HG02798 (cell line): ENCODE measurements around the gene CD8B2.
"Not testable (repeated sequence)": the region's sequence is repeated elsewhere in the genome, so short reads cannot be mapped to it uniquely, and the experiment has no call there.

Source experiments
- ATAC-seq: cut with Tn5 transposase; IDR thresholded peaks from one replicate; pipeline ENCODE4 v1.9.1; 2021; ENCODE audit warnings: mild to moderate bottlenecking; ENCODE audit not compliant: unreplicated experiment, poor library complexity

Gene CD8B2

GRCh38 chr2:106547164-106547903, 60.2 kb downstream of the CD8B2 start:
- no peak for ATAC-seq

DNA sequence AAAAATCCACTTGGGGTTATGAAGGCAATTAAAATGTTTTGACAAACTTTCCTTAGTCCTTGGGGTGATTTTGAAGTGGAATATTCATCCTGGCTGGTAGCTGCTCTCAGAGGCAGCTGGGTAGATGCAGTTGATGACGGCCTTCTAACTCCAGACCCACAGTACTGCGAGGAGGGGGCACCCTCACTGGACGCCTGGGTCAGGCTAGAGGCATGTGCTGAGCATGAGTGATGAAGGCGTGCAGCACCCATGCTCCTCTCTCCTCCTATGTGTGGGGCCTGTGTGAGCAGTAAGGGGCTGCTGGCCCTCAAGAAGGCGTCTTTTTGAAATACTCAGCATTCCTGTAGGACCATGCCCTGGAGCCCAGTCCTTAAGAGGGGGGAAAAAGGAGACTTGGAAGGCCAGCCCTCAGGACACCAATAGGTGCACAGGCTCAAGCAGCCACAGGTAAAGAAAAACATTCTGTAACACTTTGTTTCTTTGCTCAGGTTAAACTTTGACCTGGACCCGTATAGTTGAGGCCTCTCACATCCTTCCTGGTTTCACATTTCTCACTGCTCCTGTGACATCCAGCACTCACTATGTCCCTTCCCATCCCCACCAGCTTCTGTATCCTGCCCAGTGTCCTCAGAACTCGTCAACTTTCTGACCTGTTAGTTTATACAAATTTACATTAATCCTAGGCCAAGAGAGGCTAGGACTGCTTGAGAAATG, 64.4 kb downstream of the CD8B2 start:
- ATAC-seq = no peak

- no peak for ATAC-seq
Observed at GRCh38 chr2:106552921-106553320, 65.8 kb downstream of the CD8B2 start.

DNA sequence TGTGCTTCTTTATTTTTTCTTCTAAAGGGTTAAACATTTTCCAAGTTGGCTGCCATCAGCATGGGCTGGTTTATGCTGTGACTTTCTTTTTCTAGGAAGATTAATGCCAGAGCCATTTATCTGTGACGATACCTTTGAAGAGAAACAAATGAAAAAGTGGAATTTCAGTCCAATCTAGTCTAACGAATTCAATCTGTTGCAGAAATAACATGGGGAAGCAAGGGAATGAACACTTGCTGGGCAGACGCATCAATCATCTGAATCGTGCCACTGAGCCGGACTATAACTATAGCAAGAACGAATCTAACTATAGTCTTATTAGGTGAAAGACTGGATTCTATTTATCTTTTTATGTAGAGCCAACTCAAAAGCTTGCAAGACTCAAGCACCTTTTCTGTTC, 66.2 kb downstream of the CD8B2 start:
- ATAC-seq = no peak

DNA sequence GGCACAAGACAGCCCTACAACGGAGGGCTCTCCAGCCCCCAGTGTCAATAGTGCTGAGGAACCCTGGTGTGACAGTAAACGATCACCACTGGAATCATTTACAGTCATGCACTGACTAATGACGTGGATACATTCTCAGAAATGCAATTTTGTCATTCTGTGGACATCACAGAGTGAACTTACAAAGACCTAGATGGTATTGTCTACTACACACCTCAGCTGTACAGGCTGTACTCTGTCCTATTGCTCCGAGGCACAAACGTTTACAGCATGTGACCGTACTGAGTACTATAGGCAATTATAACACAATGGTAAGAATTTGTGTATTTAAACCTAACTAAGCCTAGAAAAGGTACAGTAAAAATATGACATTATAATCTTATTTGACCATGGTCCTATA, 67.2 kb downstream of the CD8B2 start:
- ATAC-seq = no peak

- ATAC-seq = no peak
Observed at GRCh38 chr2:106555053-106555452, 67.9 kb downstream of the CD8B2 start.

GRCh38 chr2:106559786-106560185, 72.6 kb downstream of the CD8B2 start:
- ATAC-seq = not testable (repeated sequence)

GRCh38 chr2:106560773-106561172, 73.6 kb downstream of the CD8B2 start:
- ATAC-seq = no peak

DNA sequence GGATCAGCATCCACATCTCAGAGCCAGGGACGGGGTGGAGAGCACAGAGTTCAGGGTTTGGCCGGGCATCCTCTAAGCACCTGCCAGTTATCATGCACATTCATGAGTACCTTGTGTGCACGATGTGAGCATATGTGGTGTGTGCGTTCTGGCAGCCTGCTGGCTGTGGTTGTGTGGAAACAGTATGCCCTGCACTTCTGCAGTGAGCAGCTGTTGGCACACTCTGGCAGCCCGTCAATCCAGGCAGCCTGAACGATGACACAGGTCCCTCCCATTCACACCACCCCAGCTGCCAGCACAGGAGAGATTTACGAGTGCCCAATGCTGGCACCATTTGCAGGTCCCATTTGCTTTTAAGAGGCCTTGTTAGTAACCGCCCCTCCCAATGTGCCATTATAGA, 74.2 kb downstream of the CD8B2 start:
- ATAC-seq = no peak

DNA sequence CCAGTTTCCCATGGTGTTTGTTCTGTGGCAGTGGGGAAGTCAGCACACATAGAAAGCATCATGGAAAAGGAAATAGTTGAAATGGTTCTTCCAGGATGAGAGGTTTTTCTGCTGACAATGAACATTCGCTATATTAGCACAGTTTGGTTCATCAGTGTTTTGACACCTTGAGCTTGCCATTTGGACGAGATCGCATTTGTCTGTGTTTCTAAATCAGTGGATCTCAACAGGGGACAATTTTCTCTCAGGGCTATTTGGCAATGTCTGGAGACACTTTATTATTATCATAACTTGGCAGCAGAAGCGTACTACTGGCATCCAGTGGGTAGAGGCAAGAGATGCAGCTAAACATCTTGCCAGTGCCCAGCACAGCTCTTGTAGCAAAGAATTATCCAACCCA, 74.6 kb downstream of the CD8B2 start:
- ATAC-seq = no peak

DNA sequence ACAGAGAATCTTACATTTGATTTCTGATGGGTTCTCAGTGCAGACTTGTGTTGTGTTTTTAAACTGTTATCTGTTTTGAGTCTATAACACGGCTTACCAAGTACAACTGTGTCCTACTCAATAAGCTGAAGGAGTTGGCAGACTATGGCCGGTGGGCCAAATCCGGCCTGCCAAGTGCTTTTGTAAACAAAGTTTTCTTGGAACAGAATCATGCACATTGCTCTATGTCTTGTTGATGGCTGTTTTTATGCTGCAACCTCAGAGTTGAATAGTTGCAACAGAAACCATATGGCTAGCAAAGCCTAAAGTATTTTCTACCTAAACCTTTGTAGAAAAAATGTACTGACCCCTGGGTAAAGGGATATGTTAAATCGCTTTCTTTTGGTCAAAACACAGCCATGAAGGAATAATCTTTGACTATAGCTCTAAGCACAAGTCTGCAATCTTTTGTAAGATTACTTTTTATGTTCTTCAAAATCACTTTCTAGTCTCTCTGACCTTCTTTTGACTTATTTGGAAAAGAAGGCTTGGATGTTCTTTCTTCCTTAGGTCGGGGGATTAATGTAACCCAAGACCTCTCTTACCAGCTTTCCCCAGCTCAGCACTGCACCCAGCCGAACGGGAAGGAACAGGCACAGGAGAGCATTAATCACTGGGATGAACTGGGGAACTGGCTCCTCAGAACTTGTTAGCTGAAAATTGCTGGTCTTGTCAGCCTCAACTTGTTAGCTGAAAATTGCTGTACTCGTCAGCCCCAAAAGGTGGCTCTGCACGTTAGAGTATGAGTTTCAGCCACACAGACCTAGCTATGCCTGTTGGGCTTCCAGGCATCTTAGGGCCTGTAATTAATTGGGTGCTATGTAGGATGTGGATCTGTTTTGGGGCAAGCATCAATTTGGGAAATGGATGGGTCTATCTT, 75.4 kb downstream of the CD8B2 start:
- ATAC-seq = no peak

GRCh38 chr2:106563195-106563594, 76.0 kb downstream of the CD8B2 start:
- ATAC-seq = no peak

DNA sequence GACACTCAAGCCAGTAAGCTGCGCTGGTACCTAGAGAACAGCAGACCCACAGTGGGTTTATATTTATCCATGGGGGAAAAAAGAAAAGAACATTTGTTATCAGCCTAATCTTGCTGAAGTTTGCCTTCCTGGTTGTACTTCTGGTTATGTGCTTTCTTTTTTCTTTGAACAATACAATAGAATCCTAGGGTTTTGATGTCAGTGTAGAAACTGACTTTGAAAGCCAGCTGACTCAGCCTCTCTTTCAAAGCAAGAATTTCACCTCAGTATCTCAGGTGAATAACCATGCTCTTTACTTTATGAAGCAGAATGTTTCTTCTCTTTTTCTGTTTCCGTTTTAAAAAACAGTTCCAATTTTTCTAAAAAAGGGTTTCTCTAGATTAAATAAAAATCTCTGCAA, 78.4 kb downstream of the CD8B2 start:
- ATAC-seq = no peak

GRCh38 chr2:106566050-106566449, 78.9 kb downstream of the CD8B2 start:
- no peak for ATAC-seq

DNA sequence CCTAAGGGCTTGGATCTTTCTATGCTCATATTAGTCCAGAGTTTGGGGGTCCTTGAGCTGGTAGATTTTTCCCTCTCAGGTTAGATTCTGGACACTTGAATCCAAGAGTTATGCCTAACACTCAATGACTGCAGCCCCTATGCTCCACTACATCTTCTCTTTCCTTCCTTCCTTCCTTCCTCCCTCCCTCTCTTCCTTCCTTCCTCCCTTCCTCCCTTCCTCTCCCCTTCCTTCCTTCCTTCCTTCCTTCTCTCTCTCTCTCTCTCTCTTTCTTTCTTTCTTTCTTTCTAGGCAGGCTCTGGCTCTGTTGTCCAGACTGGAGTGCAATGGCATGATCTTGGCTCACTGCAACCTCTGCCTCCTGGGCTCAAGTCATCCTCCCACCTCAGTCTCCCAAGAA, 79.3 kb downstream of the CD8B2 start:
- ATAC-seq = not testable (repeated sequence)

DNA sequence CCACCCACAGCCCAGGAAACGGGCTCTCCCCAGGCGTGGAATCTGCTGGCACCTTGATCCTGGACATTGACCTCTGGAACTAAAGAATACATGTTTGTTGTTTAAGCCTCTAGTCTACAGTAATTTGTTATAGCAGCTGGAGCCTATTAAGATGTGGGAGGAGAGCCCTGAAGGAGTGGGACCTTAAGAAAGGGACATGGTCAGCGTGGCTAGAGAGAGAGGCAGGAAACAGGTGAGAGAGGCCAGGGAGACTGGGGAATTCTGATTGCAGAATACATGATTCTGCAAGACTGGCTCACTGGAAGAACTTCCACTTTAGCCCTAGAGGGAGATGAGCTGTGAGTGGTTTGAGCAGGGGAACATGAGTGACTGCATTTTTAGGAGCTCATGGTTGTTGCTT, 83.2 kb downstream of the CD8B2 start:
- ATAC-seq = no peak
